RPMI7951 (cell line): ENCODE data around the gene DNAJB13. TPM values are rescaled to one million over a fixed set of nuclear protein-coding genes. Genes with fewer than 3 reads are reported as not detected.
"Not testable (repeated sequence)": the region's sequence is repeated elsewhere in the genome, so short reads cannot be mapped to it uniquely, and the experiment has no call there.

Experiments
- DNase-seq: peaks from one replicate; pipeline ENCODE4 v3.0.0-alpha.2; 2012; ENCODE audit warnings: low read depth
- total RNA-seq: library from RNA; depleted of rRNA; stranded (reverse); fragments of >200 nt; shearing (Covaris generic); gene quantifications from 2 replicates; pipeline ENCODE4 v1.2.3, GENCODE V29; 2014; rRNA removed

Gene DNAJB13
- total RNA-seq: 0.12 and 1.2 TPM in 2 replicates

- DNase-seq: peak; percentile 44
Observed at GRCh38 chr11:73950869-73951710, at the start of gene DNAJB13. DNAJB13 (plus strand) TSS chr11:73951026; CDS start chr11:73951070, 44 bp downstream.

GRCh38 chr11:73902303-73902702 is 48.5 kb upstream of the DNAJB13 start:
- no peak for DNase-seq

- peak; percentile 26 for DNase-seq
Observed at GRCh38 chr11:73907191-73907590, 43.6 kb upstream of the DNAJB13 start.

- no peak for DNase-seq
Observed at GRCh38 chr11:73912026-73912425, 38.8 kb upstream of the DNAJB13 start.

GRCh38 chr11:73913472-73913871 is 37.4 kb upstream of the DNAJB13 start:
- DNase-seq: no peak

GRCh38 chr11:73914284-73914683 is 36.5 kb upstream of the DNAJB13 start:
- no peak for DNase-seq

GRCh38 chr11:73916435-73916834 is 34.4 kb upstream of the DNAJB13 start:
- no peak for DNase-seq

- DNase-seq: no peak
Observed at GRCh38 chr11:73921180-73921579, 29.6 kb upstream of the DNAJB13 start.

- DNase-seq: no peak
Observed at GRCh38 chr11:73929388-73929787, 21.4 kb upstream of the DNAJB13 start.

- DNase-seq: peak; percentile 65
Observed at GRCh38 chr11:73931039-73931645, 19.7 kb upstream of the DNAJB13 start.

- DNase-seq: no peak
Observed at GRCh38 chr11:73931951-73932350, 18.9 kb upstream of the DNAJB13 start.

GRCh38 chr11:73932781-73933180 is 18.0 kb upstream of the DNAJB13 start:
- no peak for DNase-seq

GRCh38 chr11:73936047-73936446 is 14.8 kb upstream of the DNAJB13 start:
- not testable (repeated sequence) for DNase-seq

GRCh38 chr11:73939096-73939495 is 11.7 kb upstream of the DNAJB13 start:
- DNase-seq: peak; percentile 54

- no peak for DNase-seq
Observed at GRCh38 chr11:73940801-73941570, 9.8 kb upstream of the DNAJB13 start.

GRCh38 chr11:73942010-73942409 is 8.8 kb upstream of the DNAJB13 start:
- DNase-seq: peak; percentile 28

GRCh38 chr11:73944085-73944484 is 6.7 kb upstream of the DNAJB13 start:
- DNase-seq: no peak

GRCh38 chr11:73944901-73945300 is 5.9 kb upstream of the DNAJB13 start:
- DNase-seq: no peak

GRCh38 chr11:73945396-73945795 is 5.4 kb upstream of the DNAJB13 start:
- no peak for DNase-seq

- DNase-seq: no peak
Observed at GRCh38 chr11:73946798-73947458, 3.9 kb upstream of the DNAJB13 start.

GRCh38 chr11:73949246-73949645 is 1.6 kb upstream of the DNAJB13 start:
- no peak for DNase-seq

GRCh38 chr11:73949912-73950311 is 914 bp upstream of the DNAJB13 start:
- DNase-seq: no peak
